Femur (tissue), 1 donor: Measurements from ENCODE around the gene MLXIP.
"Not testable (repeated sequence)": the region's sequence is repeated elsewhere in the genome, so short reads cannot be mapped to it uniquely, and the experiment has no call there.

Source experiments
- DNase-seq: peaks from one replicate; pipeline ENCODE4 v3.0.0-alpha.2; 2017

Gene MLXIP

DNA sequence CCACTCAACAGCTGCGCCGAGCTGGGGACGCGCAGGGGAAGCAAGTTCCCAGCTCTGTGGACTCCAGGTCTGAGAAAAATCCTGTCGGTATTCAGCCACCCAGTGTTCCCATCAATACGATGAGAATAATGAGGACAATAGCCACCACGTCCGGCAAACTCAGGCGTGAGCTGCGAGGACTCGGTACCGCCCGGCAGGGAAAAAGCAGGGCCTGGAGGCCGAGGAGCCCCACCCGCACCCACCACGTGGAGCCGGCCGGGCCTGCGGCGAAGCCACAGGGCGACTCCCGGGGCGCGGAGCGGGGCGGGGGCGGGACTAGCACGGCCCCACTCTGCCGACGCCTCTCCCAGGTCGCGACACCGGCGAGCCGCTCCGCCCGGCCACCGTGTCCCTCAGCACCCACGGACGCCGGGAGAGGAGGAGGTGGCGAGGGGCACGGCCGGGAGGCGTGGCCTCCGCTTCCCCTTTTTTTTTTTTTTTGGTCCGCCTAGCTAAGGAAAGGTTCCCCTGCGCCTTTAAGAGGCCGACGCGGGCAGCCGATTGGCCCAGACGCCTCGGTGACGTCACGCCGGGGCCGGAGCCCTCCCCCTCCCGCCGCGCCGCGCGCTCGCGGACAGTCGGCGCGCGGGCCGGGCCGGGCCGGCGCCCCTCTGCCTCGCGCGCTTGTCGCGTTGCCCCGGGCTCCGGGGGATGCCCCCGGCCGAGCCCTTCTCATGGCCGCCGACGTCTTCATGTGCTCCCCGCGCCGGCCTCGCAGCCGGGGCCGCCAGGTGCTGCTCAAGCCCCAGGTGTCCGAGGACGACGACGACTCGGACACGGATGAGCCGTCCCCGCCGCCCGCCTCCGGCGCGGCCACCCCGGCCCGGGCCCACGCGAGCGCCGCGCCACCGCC, at the start of gene MLXIP:
Gene MLXIP (plus strand): TSS at position 616 of the 892 bp plus-strand sequence. CDS start 98 bp downstream, at position 714.
- DNase-seq = peak; percentile 96

DNA sequence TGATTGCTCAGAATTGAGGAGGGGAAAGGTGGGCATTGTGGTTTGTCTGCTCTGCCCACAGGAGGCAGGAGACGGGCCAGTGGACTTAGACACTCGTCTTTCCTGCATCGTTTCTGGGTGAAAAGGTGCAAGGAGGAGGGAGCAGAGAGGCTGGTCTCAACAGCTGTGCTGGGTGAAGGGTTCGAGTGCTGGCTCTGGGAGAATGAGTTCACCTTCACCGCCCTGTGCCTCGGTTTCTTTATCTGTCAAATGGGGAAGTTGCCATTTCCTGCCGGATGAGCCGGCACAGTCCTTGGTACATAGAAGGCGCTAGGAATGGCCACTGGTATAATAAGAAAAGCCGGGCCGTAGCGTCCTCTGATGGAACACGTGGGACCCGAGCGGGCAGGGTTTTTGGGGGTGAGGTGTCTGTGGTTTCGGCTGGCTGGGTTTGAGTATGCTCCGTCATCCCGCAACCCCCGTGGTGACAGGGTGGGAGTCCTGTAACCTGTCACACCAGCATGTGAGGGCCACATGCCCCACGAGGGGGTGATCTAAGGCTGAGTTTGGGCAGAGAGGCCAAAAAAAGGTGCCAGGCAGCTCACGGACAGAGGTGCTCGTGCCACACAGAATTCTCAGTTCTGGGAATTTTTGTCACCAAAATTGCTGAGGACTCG, 49.5 kb upstream of the MLXIP start:
- no peak for DNase-seq

GRCh38 chr12:122029620-122030423, 48.7 kb upstream of the MLXIP start:
- no peak for DNase-seq

DNA sequence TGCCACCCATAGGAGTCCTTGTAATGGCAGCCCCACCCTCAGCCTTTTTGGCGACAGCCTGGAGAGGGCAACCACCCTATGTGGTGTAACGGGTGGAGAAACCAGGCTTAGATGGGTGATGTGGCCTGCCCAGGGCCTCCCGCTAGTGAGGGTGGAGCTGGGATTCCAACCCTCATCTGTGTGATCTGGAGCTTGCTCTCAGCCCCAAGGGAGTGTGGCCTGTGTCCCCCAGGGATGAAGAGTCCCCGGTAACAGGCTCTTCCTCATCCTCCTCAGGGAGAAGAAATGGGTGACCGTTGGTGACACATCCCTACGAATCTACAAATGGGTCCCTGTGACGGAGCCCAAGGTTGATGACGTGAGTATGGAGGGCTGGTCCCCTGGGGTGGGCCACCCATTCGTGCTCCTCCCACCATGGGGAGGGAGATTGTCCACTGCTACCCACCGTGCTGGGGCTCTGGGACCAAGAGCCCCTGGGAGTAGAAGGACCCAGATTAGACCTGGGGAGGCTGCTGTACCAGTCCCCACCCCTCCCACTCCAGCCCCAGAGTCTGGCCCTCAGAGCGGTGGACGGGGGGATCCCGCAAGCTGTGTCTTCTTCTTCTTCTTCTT, 48.0 kb upstream of the MLXIP start:
- DNase-seq = no peak

DNA sequence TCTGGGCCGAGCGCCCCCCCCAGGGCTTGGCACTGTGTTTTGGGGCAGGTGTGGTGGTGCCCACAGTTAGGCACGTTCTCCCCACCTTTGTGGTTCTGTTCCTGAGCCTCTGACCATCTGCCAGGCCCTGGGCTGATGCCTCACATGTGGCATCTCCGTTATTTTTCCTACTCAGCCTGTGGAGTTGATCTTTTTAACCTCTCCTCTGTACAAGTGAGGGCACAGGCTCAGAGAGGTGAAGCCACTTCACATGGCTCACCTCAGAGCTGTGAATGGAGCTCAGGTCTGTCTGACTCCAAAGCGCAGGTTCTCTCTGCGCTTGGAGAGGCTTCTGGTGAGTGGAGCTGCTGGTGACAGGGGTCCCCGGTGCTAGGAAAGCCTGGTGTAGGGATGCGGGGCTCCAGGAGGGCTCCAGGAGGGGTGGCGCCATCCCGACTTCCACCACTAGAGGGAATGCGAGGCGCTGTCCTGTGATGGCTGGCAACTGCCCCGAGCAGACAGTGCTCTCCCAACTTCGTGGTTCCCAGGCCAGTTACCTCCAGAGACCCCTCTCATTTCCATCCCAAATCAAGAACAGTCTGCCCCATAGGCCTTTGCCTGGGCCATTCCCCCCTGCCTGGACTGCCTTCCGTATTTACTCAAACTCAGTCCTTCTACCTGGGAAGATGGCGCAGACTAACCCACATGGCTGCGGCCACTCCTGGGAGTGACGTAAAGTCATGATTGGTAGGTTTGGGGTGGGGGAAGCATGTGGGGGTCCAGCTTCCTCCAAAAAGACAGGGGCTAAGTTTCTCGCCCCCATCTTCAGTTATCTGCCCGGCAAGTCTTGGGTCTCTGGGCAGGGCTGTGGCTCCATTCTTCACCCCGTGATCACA, 47.0 kb upstream of the MLXIP start:
- DNase-seq = no peak

- no peak for DNase-seq
Observed at GRCh38 chr12:122032580-122032979, 46.0 kb upstream of the MLXIP start.

- no peak for DNase-seq
Observed at GRCh38 chr12:122035292-122035691, 43.3 kb upstream of the MLXIP start.

DNA sequence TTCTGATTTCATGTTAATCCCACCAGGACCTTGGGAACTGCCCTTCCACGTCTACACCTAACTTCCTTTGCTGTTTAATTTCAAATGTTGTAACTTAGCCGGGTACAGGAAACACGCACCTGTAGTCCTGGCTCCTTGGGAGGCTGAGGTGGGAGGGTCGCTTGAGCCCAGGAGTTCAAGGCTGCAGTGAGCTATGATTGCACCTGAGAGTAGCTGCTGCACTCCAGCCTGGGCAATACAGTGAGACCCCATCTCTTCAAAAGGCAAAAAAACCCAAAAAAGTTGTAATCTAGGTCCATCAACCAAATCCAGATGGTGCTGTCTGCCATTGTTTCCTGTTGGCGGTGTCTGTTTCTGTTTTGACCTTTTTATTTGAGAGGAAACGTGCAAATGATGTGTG, 42.4 kb upstream of the MLXIP start:
- DNase-seq = no peak

GRCh38 chr12:122040579-122041386, 37.8 kb upstream of the MLXIP start:
- no peak for DNase-seq

- not testable (repeated sequence) for DNase-seq
Observed at GRCh38 chr12:122041458-122041857, 37.1 kb upstream of the MLXIP start.

GRCh38 chr12:122042910-122043309, 35.6 kb upstream of the MLXIP start:
- DNase-seq = no peak

DNA sequence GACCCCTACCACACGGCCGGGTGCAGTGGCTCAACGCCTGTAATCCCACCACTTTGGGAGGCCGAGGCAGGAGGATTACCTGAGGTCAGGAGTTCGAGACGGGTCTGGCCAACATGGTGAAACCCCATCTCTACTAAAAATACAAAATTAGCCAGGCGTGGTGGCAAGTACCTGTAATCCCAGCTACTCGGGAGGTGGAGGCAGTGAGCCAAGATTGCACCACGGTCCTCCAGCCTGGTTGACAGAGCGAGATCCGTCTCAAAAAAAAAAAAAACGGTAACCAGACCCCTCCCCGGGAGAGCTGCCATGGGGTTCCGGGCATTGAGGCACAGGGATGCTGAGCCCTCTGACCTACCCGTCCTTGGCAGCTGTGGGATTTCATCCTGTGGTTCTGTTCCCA, 35.1 kb upstream of the MLXIP start:
- no peak for DNase-seq

GRCh38 chr12:122045262-122045661, 33.3 kb upstream of the MLXIP start:
- no peak for DNase-seq

DNA sequence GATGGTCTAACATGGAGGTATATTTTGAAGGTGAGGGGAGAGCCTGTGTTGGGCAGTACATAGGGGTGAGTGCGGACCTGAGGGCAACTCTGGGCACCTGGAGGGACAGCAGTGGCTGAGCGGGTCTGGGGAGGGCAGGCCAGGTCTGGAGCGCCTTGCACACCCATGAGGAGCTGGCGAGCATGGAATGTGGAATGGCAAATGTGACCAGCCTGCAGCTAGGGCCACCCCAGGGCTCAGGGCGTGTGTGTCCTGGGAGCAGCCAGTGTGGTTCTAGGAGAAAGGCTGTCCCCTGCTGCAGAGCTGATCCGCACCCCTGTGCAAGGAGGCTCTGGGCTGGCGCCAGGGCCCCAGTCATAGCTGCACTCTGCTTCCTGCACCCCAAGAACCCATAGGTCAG, 32.4 kb upstream of the MLXIP start:
- DNase-seq = no peak

DNA sequence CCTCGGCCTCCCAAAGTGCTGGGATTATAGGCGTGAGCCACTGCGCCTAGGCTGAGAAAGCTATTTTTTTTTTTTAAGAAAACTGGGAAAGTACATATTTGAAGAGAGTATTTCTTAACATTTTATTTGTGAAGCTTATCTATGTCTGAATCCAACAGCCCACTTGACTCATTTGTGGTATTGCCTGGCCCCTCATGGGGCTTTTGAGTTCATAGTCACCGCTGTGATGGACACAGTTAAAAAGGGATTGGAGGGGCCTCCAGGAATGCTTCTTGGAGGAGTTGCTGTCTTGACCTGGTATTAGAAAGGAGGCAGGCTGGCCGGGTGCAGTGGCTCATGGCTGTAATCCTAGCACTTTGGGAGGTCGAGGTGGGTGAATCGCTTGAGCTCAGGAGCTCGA, 30.4 kb upstream of the MLXIP start:
- no peak for DNase-seq

DNA sequence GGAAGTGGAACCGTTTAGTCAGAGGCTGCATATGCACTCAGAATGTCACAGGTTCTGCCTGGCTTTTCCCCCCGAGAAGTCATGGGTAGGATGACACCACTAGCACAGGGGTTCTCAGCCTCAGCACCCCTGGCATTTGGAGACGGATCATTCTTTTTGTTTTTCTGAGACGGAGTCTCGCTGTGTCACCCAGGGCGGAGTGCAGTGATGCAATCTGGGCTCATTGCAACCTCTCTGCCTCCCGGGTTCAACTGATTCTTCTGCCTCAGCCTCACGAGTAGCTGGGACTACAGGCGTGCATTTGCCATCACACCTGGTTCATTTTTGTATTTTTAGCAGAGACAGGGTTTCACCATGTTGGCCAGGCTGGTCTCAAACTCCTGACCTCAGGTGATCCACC, 28.7 kb upstream of the MLXIP start:
- no peak for DNase-seq

- no peak for DNase-seq
Observed at GRCh38 chr12:122050706-122051105, 27.9 kb upstream of the MLXIP start.

DNA sequence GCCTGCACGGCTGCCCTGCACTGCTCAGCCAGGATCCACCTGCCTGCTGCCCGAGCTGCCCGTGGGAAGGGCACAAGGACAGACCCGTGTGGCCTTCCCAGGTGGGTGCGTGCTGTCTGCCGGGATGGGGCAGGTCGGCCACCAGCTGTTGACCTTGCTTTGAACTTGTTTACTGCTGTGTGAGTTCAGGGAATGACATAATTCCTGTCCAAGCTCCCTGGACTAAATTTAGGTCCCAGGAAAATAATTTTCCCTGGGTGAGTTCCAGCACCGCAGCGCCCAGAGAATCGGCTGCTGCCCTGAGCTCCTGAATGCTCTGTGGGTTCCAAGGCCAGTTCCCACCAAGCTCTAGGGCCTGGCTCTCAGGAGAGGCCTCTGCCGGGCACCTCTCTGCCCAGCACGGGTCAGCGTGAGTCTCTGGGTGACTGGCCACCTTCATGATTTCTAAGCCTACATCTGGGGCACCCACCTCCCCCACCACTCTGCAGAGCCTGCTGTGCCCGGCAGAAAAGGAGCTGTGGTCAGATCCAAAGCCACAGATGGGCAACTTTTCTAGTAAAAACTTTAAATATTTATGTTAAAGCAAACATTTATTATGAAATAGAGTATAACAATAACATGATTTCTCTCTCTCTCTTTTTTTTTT, 27.2 kb upstream of the MLXIP start:
- peak; percentile 46 for DNase-seq

- no peak for DNase-seq
Observed at GRCh38 chr12:122052285-122052684, 26.3 kb upstream of the MLXIP start.

DNA sequence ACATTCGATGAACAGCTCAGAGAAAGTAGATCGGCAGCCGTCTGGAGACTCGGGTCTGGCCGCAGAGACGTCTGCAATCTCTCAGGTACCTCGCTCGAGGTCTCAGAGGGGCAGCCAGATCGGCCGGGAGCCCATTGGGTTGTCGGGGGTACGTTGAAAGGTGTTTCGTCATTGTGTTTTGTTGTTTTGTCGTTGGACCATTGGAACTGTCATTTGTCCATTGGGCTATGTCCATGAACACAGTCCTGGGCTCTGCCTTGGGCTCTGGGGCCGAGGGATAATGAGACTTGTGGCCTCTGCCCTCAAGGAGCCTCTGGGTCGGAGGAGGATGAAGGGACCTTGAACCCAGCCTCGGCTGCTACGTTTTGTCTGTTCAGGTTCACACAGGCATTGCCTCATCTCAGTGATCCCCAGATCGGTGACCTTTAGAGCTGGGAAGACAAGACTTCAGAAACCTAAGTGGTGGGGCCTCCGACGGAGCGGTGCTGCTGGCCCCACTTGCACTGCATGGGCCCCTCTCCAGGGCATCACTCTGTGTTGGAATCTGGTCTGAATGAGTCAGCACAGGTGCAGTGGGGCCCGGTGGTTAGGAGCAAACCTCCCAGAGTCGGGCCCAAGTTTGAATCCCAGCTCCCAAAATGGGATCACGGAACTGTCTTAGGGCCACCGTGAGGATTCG, 23.6 kb upstream of the MLXIP start:
- no peak for DNase-seq
